Ascending aorta (tissue), 2 donors: ENCODE data around the gene UBA3. TPM values are rescaled to one million over a fixed set of nuclear protein-coding genes. Genes with fewer than 3 reads are reported as not detected.

Experiments
- DNase-seq, 2 donors: peaks; one replicate each; pipeline ENCODE4 v3.0.0-alpha.2; 2019; ENCODE audit warnings: low spot score in 2 of 2
- H3K27ac ChIP-seq, 2 donors: fragments of 200-600 bp; sonication (generic); one replicate each; pipeline ENCODE4 v1.5.1; 2016 to 2017; ENCODE audit warnings: mild to moderate bottlenecking in 1 of 2
- H3K27me3 ChIP-seq: fragments of 200-600 bp; sonication (generic); one replicate; pipeline ENCODE4 v1.5.1; 2017
- H3K36me3 ChIP-seq, 2 donors: fragments of 200-600 bp; sonication (generic); one replicate each; pipeline ENCODE4 v1.5.1; 2016
- H3K4me1 ChIP-seq, 2 donors: fragments of 200-600 bp; sonication (generic); one replicate each; pipeline ENCODE4 v1.5.1; 2016 to 2017; ENCODE audit warnings: mild to moderate bottlenecking in 1 of 2
- H3K4me3 ChIP-seq, 2 donors: fragments of 200-600 bp; sonication (generic); one replicate each; pipeline ENCODE4 v1.5.1; 2016 to 2017; ENCODE audit warnings: mild to moderate bottlenecking in 1 of 2
- H3K9me3 ChIP-seq, 2 donors: fragments of 200-600 bp; sonication (generic); one replicate each; pipeline ENCODE4 v1.5.1; 2016
- intact Hi-C: fragments of 100-400 bp; cut with DNase I; formaldehyde crosslinking; loops from one replicate; pipeline ENCODE4 v1.15.1; 2023
- total RNA-seq: library from RNA; depleted of rRNA; stranded (reverse); fragments of >200 nt; gene quantifications from one replicate; pipeline ENCODE4 v1.1.0, GENCODE V29; 2016
- TF ChIP-seq, protein P1 (sequence below), 3 experiments: fragments of 200-600 bp in 2 of 3; fragments of 450-650 bp in 1 of 3; sonication (generic) in 2 of 3; IDR thresholded peaks; one replicate each; pipeline ENCODE4 v1.5.1; 2016 to 2019; ENCODE audit warnings: antibody characterized with exemption in 3 of 3, mild to moderate bottlenecking in 1 of 3, moderate library complexity in 1 of 3

UBA3 gene
- total RNA-seq, result 18.2 TPM

DNA sequence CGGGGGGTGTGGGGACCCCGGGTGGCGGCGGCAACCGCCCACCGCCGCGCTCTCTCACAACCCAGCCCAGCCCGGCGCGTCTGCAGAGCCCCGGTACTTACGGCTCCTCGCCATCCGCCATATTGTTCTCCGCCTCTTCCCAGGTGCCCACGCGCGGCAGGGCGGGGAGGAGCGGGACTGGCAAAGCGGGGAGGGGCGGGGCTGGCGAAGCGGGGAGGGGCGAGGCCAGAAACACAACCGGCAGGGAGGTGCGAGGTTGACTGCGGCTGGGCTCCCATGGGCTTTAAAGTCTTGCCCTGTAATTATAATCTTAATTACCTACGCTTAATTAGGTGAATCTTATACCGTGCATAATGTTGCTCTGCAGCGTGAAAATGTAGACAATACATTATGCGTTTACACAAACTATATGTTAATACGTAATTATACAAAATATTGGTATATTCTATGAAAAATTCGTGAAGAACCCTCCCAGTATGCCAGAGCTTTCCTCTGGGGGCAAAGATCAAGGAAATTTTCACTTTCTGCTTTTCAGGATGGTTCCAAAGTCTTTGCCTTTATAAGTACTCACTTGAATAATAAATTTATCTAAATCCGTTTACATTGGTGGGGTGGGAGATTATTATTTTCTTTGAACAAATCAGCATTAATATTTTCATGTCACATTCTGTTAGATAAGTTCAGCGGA, at the start of gene UBA3:
Gene UBA3 (minus strand): TSS at position 133 of the 688 bp plus-strand sequence. CDS start 12 bp downstream, at position 121.
- Histone ChIP-seq H3K27me3 (no peaks in the 10 kb centered on the region), H3K9me3 (no peaks in the 10 kb centered on the region), H3K4me1 (peaks cover 10 to 32% of the 10 kb centered on the region in 2 donors), H3K36me3 (peaks cover 0 to 6% of the 10 kb centered on the region in 2 donors), H3K27ac (peak within 1 kb of the TSS; percentile 75 to 78), H3K4me3 (peak within 1 kb of the TSS; percentile 71 to 93)
- peak; percentile 64 to 95 for DNase-seq
- TF ChIP-seq, protein P1, sequence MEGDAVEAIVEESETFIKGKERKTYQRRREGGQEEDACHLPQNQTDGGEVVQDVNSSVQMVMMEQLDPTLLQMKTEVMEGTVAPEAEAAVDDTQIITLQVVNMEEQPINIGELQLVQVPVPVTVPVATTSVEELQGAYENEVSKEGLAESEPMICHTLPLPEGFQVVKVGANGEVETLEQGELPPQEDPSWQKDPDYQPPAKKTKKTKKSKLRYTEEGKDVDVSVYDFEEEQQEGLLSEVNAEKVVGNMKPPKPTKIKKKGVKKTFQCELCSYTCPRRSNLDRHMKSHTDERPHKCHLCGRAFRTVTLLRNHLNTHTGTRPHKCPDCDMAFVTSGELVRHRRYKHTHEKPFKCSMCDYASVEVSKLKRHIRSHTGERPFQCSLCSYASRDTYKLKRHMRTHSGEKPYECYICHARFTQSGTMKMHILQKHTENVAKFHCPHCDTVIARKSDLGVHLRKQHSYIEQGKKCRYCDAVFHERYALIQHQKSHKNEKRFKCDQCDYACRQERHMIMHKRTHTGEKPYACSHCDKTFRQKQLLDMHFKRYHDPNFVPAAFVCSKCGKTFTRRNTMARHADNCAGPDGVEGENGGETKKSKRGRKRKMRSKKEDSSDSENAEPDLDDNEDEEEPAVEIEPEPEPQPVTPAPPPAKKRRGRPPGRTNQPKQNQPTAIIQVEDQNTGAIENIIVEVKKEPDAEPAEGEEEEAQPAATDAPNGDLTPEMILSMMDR (IDR thresholded peaks at IDR 0.05), result no peak
- intact Hi-C loops, result loop anchor here (1.0 kb wide), 2 partner anchors 28 to 67 kb away; partner anchors contain the start of genes EOGT and TMF1

DNA sequence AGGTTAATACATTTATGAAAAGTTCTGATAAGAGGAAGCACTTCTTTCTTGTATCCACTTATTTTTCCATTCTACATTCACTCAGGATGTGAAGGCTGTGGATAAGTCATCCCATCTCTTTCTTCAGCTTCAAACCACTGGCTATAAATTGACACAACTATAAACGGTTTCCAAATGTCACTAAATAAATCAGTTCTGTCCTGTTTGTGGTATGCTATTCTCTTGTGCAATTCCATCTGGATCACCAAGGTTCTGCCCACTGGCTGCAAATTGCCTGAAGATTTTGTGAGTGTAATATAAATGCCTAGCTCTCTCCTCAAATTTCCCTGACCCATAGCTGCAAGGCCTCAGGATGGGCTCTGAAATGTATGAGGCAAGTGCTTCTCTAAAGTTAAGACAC, 49.4 kb upstream of the UBA3 start:
- Histone ChIP-seq H3K27me3 (no peaks in the 10 kb centered on the region), H3K27ac (no peak overlapping the region), H3K4me1 (no peaks in the 10 kb centered on the region), H3K36me3 (no peaks in the 10 kb centered on the region), H3K9me3 (no peaks in the 10 kb centered on the region), H3K4me3 (no peak overlapping the region)
- intact Hi-C loops, result no loop called here
- DNase-seq, result no peak
- TF ChIP-seq, protein P1 (IDR thresholded peaks at IDR 0.05), result no peak

DNA sequence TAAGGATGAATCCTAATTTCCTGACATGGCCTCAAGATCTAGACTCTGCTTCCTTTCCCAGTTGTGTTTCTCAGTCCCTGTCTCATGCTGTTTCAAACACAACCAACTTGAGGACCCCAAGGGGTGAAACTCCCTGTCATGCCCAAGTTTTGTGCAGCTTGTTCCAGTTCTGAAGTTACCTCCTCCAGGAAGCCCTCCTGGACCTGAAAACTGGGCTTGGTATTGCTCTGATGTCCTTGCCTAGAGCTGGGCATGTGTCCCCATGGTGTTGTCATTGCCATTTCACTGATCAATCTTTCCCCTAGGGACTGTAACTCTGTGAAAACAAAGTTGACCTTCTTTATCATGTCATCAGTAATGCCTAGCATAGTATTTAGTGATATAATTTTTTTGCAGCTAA, 48.3 kb upstream of the UBA3 start:
- H3K36me3 ChIP-seq, result no peaks in the 10 kb centered on the region
- no peak overlapping the region for H3K27ac ChIP-seq
- H3K4me1 ChIP-seq, result no peaks in the 10 kb centered on the region
- TF ChIP-seq, protein P1 (IDR thresholded peaks at IDR 0.05), result no peak
- no peak for DNase-seq
- no peaks in the 10 kb centered on the region for H3K27me3 ChIP-seq
- intact Hi-C loops, result no loop called here
- H3K9me3 ChIP-seq, result no peaks in the 10 kb centered on the region
- no peak overlapping the region for H3K4me3 ChIP-seq

DNA sequence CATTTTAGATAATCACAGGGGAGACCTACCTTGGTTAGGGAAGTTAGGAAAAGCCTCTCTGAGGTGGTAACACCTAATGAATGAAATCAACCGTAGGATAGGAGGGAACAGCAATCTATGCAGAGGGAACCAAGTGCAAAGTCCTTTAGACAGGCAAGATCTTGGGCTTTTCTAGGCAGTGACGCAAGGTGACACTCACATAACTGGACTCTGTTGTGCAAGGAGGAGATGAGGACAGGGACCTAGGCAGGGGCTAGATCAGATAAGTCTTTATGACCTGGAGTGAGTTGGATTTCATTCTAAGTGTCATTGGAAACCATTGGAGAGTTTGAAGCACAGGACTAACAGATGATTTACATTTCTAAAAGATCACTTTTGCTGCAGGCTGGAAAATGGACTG, 46.8 kb upstream of the UBA3 start:
- Histone ChIP-seq H3K27me3 (no peaks in the 10 kb centered on the region), H3K4me1 (no peaks in the 10 kb centered on the region), H3K4me3 (no peak overlapping the region), H3K9me3 (no peaks in the 10 kb centered on the region), H3K27ac (no peak overlapping the region), H3K36me3 (no peaks in the 10 kb centered on the region)
- no peak for DNase-seq
- intact Hi-C loops, result no loop called here
- TF ChIP-seq, protein P1 (IDR thresholded peaks at IDR 0.05), result no peak

DNA sequence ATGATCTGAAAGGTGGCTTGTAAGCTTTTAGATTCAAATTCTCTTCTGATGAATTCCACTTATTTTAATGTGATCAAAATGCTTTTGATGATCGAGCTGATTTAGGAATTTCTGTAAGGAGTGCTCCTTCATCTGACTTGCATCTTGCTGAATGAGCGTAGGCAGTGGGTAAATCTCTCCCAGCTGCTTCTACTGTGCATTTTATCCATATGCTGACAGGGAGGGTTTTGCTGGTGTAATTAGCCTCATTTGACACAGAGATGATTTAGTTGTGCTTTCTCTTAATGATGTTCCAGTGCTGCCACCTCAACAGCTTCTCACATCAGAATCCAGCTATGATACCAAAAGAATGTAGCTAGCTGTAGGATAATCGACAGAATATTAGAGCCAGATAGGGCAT, 46.1 kb upstream of the UBA3 start:
- no peaks in the 10 kb centered on the region for H3K27me3 ChIP-seq
- TF ChIP-seq, protein P1 (IDR thresholded peaks at IDR 0.05), result no peak
- H3K27ac ChIP-seq, result no peak overlapping the region
- H3K4me3 ChIP-seq, result no peak overlapping the region
- intact Hi-C loops, result no loop called here
- H3K9me3 ChIP-seq, result no peaks in the 10 kb centered on the region
- H3K4me1 ChIP-seq, result no peaks in the 10 kb centered on the region
- no peaks in the 10 kb centered on the region for H3K36me3 ChIP-seq
- DNase-seq, result no peak
